ENCODE data around the gene SPTSSA. TPM values are rescaled to one million over a fixed set of nuclear protein-coding genes. Genes with fewer than 3 reads are reported as not detected.
"Not testable (repeated sequence)": the region's sequence is repeated elsewhere in the genome, so short reads cannot be mapped to it uniquely, and the experiment has no call there.

The SPTSSA gene
- total RNA-seq, 4 donors from 2014 or later, result 18.3 to 35.9 (median 32.4) TPM

DNA sequence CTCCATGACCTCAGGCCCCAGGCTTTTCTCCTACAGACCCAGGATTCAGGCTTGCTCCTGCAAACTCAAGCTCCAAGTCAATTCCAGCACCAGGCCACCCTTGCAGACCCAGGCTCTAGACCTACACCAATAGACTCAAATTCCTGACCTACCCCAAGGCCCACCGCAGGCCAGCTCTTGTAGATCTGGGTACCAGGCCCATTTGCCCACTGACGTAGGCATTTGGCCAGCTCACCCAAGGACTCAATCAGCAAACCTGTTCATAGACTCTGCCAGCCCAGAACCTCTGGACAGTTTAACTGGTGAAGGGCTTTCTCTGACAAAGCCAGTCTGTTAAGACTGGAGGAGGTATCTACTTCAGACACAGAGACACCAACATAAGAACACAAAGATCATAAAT lies 52.3 kb downstream of the SPTSSA start:
- ATAC-seq (ENCODE audit: low FRiP score) (no peak), DNase-seq (ENCODE audit: low spot score) (no peak)
- TF ChIP-seq, protein P1, sequence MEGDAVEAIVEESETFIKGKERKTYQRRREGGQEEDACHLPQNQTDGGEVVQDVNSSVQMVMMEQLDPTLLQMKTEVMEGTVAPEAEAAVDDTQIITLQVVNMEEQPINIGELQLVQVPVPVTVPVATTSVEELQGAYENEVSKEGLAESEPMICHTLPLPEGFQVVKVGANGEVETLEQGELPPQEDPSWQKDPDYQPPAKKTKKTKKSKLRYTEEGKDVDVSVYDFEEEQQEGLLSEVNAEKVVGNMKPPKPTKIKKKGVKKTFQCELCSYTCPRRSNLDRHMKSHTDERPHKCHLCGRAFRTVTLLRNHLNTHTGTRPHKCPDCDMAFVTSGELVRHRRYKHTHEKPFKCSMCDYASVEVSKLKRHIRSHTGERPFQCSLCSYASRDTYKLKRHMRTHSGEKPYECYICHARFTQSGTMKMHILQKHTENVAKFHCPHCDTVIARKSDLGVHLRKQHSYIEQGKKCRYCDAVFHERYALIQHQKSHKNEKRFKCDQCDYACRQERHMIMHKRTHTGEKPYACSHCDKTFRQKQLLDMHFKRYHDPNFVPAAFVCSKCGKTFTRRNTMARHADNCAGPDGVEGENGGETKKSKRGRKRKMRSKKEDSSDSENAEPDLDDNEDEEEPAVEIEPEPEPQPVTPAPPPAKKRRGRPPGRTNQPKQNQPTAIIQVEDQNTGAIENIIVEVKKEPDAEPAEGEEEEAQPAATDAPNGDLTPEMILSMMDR (IDR thresholded peaks at IDR 0.05), result no peak

GRCh38 chr14:34407951-34408350 lies 54.1 kb downstream of the SPTSSA start:
- DNase-seq (ENCODE audit: low spot score) (no peak), ATAC-seq (ENCODE audit: low FRiP score) (no peak)
- TF ChIP-seq, protein P1 (IDR thresholded peaks at IDR 0.05), result no peak

DNA sequence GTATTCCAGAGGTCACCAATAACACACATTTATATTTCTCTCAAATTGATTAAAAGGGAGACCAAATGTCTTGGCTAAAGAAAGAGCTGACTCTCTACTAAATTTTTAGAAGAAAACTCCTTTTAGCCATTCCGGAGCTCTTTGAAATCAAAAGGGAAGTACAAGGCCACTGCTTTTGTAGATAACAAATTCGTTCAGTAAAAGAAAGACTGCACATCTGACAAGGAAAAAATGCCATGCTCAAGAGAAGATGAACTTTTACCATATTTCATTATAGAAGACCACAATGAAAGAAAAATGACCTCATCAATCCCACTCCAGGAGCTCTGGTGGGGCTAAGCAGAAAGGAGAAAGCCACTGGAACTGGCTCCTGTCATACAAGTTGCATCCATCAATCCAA lies 57.6 kb downstream of the SPTSSA start:
- DNase-seq (ENCODE audit: low spot score), result no peak
- TF ChIP-seq, protein P1 (IDR thresholded peaks at IDR 0.05), result no peak
- no peak for ATAC-seq (ENCODE audit: low FRiP score)

DNA sequence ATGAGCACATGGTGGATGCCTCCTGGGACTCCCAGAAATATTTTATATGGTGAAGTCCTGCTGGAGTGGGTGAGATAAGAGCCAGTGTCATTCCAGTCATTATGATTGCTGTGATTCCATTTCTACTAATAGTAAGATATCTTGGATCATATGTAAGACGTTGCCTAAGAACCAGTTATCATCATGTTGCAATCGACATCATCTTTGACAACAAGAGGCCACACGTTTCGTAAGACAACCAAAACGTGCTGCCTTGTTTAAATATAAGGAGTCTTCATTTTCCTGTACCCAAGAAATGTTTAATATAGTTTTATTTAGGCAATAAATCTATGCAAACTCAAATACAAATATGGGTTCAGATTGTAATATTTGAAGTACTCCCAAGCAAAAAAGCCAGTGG lies 58.4 kb downstream of the SPTSSA start:
- TF ChIP-seq, protein P1 (IDR thresholded peaks at IDR 0.05), result no peak
- ATAC-seq (ENCODE audit: low FRiP score) (no peak), DNase-seq (ENCODE audit: low spot score) (no peak)

GRCh38 chr14:34398024-34398423 lies 64.0 kb downstream of the SPTSSA start:
- DNase-seq (ENCODE audit: low spot score) (no peak), ATAC-seq (ENCODE audit: low FRiP score) (no peak)

GRCh38 chr14:34387974-34388516 lies 74.0 kb downstream of the SPTSSA start:
- TF ChIP-seq, protein P1 (IDR thresholded peaks at IDR 0.05), result no peak
- DNase-seq (ENCODE audit: low spot score) (no peak), ATAC-seq (ENCODE audit: low FRiP score) (no peak)

More at GRCh38 chr14:34398024-34398423, 64.0 kb downstream of the SPTSSA start:
- TF ChIP-seq, protein P1 (IDR thresholded peaks at IDR 0.05), result no peak

- ATAC-seq (ENCODE audit: low FRiP score) (no peak), DNase-seq (ENCODE audit: low spot score) (no peak)
- TF ChIP-seq, protein P1 (IDR thresholded peaks at IDR 0.05), result no peak
Measured at GRCh38 chr14:34386865-34387485, 75.1 kb downstream of the SPTSSA start.

GRCh38 chr14:34385881-34386280 lies 76.2 kb downstream of the SPTSSA start:
- not testable (repeated sequence) for ATAC-seq (ENCODE audit: low FRiP score); DNase-seq (ENCODE audit: low spot score)
